22Rv1 (cell line): ENCODE data around the gene NF1.

Experiments
- H3K27ac ChIP-seq: fragments of 450-650 bp; 2 replicates; pipeline ENCODE4 v1.5.1; 2017
- ZFX ChIP-seq: fragments of 450-650 bp; IDR thresholded peaks from 2 replicates; pipeline ENCODE4 v1.6.1; 2017; ENCODE audit warnings: antibody characterized with exemption, borderline replicate concordance
- TF ChIP-seq, protein P1 (sequence below): fragments of 450-650 bp; IDR thresholded peaks from 2 replicates; pipeline ENCODE4 v1.5.1; 2017; ENCODE audit warnings: mild to moderate bottlenecking

Gene NF1

GRCh38 chr17:31320241-31320640 lies 225.5 kb downstream of the NF1 start:
- H3K27ac ChIP-seq = no peak overlapping the region
- no peak for TF ChIP-seq ZFX
- TF ChIP-seq, protein P1, sequence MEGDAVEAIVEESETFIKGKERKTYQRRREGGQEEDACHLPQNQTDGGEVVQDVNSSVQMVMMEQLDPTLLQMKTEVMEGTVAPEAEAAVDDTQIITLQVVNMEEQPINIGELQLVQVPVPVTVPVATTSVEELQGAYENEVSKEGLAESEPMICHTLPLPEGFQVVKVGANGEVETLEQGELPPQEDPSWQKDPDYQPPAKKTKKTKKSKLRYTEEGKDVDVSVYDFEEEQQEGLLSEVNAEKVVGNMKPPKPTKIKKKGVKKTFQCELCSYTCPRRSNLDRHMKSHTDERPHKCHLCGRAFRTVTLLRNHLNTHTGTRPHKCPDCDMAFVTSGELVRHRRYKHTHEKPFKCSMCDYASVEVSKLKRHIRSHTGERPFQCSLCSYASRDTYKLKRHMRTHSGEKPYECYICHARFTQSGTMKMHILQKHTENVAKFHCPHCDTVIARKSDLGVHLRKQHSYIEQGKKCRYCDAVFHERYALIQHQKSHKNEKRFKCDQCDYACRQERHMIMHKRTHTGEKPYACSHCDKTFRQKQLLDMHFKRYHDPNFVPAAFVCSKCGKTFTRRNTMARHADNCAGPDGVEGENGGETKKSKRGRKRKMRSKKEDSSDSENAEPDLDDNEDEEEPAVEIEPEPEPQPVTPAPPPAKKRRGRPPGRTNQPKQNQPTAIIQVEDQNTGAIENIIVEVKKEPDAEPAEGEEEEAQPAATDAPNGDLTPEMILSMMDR = no peak

DNA sequence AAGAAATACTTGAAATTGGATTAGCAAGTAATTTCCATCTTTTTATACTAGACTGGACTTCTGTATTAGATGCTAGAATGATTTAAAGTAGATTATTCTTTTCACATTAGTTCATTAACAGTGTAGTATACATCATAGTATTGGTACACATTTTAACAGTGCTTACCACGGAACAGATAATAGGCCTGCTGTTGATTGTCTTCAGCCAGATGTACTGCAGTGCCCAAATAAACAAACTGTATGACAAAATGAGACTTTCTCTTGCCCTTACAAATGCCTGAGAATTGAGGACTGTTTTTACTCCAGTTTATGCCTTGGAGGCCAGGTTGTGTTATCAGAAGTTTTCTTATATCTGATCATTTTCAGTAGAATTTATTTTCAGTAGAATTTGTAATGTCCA lies 226.0 kb downstream of the NF1 start:
- no peak overlapping the region for H3K27ac ChIP-seq
- TF ChIP-seq ZFX = no peak
- TF ChIP-seq, protein P1 = no peak

GRCh38 chr17:31321481-31321880 lies 226.7 kb downstream of the NF1 start, which contains the start of gene EVI2A:
TSS of gene EVI2A (minus strand) at chr17:31321622. CDS start at chr17:31319013, 2,609 bp downstream.
- TF ChIP-seq, protein P1 = no peak
- no peak for TF ChIP-seq ZFX
- no peak within 1 kb of the TSS for H3K27ac ChIP-seq

- H3K27ac ChIP-seq = no peak overlapping the region
- no peak for TF ChIP-seq ZFX
- TF ChIP-seq, protein P1 = no peak
Observed at GRCh38 chr17:31321966-31322365, 227.2 kb downstream of the NF1 start.

GRCh38 chr17:31323551-31323950 lies 228.8 kb downstream of the NF1 start:
- H3K27ac ChIP-seq = no peak overlapping the region
- TF ChIP-seq, protein P1 = no peak
- no peak for TF ChIP-seq ZFX

- no peak for TF ChIP-seq ZFX
- TF ChIP-seq, protein P1 = no peak
- H3K27ac ChIP-seq = no peak overlapping the region
Observed at GRCh38 chr17:31327534-31328159, 232.9 kb downstream of the NF1 start.

DNA sequence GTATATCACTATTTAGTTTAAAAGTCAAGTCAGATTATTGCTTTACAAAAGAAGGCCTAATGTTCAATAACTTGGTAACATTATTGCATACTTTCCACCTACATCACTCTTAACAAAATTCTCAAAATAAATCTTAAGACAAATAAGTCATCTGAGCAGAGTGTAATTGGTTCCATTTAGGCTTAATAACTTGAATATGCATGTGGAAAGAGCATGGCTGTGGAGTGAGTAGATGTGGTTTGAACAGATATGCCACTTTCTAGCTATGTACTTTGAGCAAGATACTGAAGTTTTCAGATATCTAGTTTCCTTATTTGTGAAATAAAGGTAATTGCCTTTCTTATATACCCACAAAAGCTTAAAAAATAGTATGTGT lies 233.4 kb downstream of the NF1 start:
- no peak for TF ChIP-seq ZFX
- TF ChIP-seq, protein P1 = no peak
- no peak overlapping the region for H3K27ac ChIP-seq
